Endothelial cell of umbilical vein (primary cell): ENCODE results near the gene COPB1. TPM values are rescaled to one million over a fixed set of nuclear protein-coding genes. Genes with fewer than 3 reads are reported as not detected.
A peak's percentile ranks its signal among the peaks of the same experiment; 100 is the strongest.

Source experiments
- BruUV-seq: library from RNA; stranded (reverse); fragments of 400-500 nt; replicated peaks from 2 replicates; lab custom pipeline; 2021; lab: Mats Ljungman, UMichigan
- CTCF ChIA-PET: fragments of 300-600, 350-600 bp; sonication (Branson Sonifier 250); formaldehyde crosslinking; loops from one replicate; lab custom pipeline; 2021; ENCODE audit warnings: antibody characterized with exemption, inconsistent platforms; lab: Charles Lee
- POLR2A ChIA-PET: fragments of 300-600, 350-600 bp; sonication (Branson Sonifier 250); formaldehyde crosslinking; loops from one replicate; lab custom pipeline; 2021; ENCODE audit warnings: antibody characterized with exemption, inconsistent platforms; lab: Charles Lee
- DNase-seq: peaks from one replicate; pipeline ENCODE4 v3.0.0-alpha.2; 2011; ENCODE audit warnings: low read depth, low spot score
- FAIRE-seq: peaks from 2 replicates; lab custom pipeline; 2011; peaks lifted over from hg19 to GRCh38; lab: Jason Lieb, UNC
- H2AFZ ChIP-seq: 2 replicates; pipeline ENCODE4 v1.6.0; 2012; ENCODE audit warnings: low read depth, low read length, control low read depth, inconsistent platforms
- H3K27ac ChIP-seq: 2 replicates; pipeline ENCODE4 v1.5.1; 2011; ENCODE audit warnings: low read depth, mild to moderate bottlenecking, control low read depth, low read length, moderate library complexity; ENCODE audit not compliant: insufficient read depth
- H3K27me3 ChIP-seq, 2 experiments: 2 replicates each; pipeline versions ENCODE4 v1.6.0 to v1.6.1; 2011; ENCODE audit warnings: low read length in 2 of 2, mixed read lengths in 1 of 2; ENCODE audit not compliant: control insufficient read depth in 2 of 2, insufficient read depth in 2 of 2
- H3K36me3 ChIP-seq, 2 experiments: 2 replicates in 1 of 2; 3 replicates in 1 of 2; pipeline ENCODE4 v1.5.1; 2011; ENCODE audit warnings: low read length in 2 of 2, mild to moderate bottlenecking in 1 of 2, moderate library complexity in 1 of 2; ENCODE audit not compliant: control insufficient read depth in 2 of 2, insufficient read depth in 2 of 2; ENCODE audit errors: extremely low read depth in 1 of 2
- H3K4me1 ChIP-seq: 3 replicates; pipeline ENCODE4 v1.5.1; 2011; ENCODE audit warnings: mild to moderate bottlenecking, low read length; ENCODE audit not compliant: control insufficient read depth, insufficient read depth; ENCODE audit errors: extremely low read depth
- H3K4me2 ChIP-seq: 2 replicates; pipeline ENCODE4 v1.6.1; 2011; ENCODE audit warnings: low read length, control low read depth, mixed read lengths; ENCODE audit not compliant: insufficient read depth
- H3K4me3 ChIP-seq, 3 experiments: fragments of 200-600 bp in 1 of 3; sonication (generic), shearing (Covaris generic) in 1 of 3; replicated peaks in 1 of 3; 2 replicates each; pipeline ENCODE4 v1.5.1; 2011 to 2016; ENCODE audit warnings: control low read depth in 3 of 3, low read length in 3 of 3, mild to moderate bottlenecking in 2 of 3, inconsistent platforms in 1 of 3, low read depth in 1 of 3, moderate library complexity in 1 of 3; ENCODE audit not compliant: insufficient read depth in 1 of 3
- H3K79me2 ChIP-seq: 2 replicates; pipeline ENCODE4 v1.6.0; 2012; ENCODE audit warnings: low read length, inconsistent platforms; ENCODE audit not compliant: control insufficient read depth, insufficient read depth
- H3K9ac ChIP-seq: replicated peaks from 2 replicates; pipeline ENCODE3; 2011; ENCODE audit warnings: low read length, control low read depth; ENCODE audit not compliant: insufficient read depth; ENCODE audit errors: extremely low read depth
- H3K9me1 ChIP-seq: replicated peaks from 3 replicates; pipeline ENCODE4 v1.6.0; 2011; ENCODE audit warnings: mild to moderate bottlenecking, low read length; ENCODE audit not compliant: control insufficient read depth, insufficient read depth; ENCODE audit errors: extremely low read depth
- H3K9me3 ChIP-seq: replicated peaks from 2 replicates; pipeline ENCODE4 v1.5.1; 2012; ENCODE audit warnings: low read length, inconsistent platforms; ENCODE audit not compliant: control insufficient read depth, insufficient read depth
- H4K20me1 ChIP-seq: replicated peaks from 2 replicates; pipeline ENCODE3; 2011; ENCODE audit warnings: mild to moderate bottlenecking, low read length; ENCODE audit not compliant: control insufficient read depth, insufficient read depth; ENCODE audit errors: extremely low read depth
- EZH2 ChIP-seq: IDR thresholded peaks from 2 replicates; pipeline ENCODE4 v1.6.1; 2012; ENCODE audit warnings: borderline replicate concordance, low read depth, mild to moderate bottlenecking, moderate library complexity, low read length, inconsistent platforms; ENCODE audit not compliant: severe bottlenecking
- FOS ChIP-seq: IDR thresholded peaks from 2 replicates; pipeline ENCODE4 v1.6.1; 2011; ENCODE audit warnings: mild to moderate bottlenecking, low read length, moderate library complexity, borderline replicate concordance; ENCODE audit not compliant: insufficient read depth
- GATA2 ChIP-seq: IDR thresholded peaks from 2 replicates; pipeline ENCODE4 v1.7.0; 2011; ENCODE audit warnings: low read depth, mild to moderate bottlenecking, moderate library complexity, mixed read lengths, low read length; ENCODE audit not compliant: insufficient read length, insufficient read depth
- JUN ChIP-seq: IDR thresholded peaks from 2 replicates; pipeline ENCODE4 v1.6.1; 2011; ENCODE audit warnings: borderline replicate concordance, low read depth; ENCODE audit not compliant: insufficient read length, insufficient read depth
- MYC ChIP-seq: IDR thresholded peaks from one replicate; pipeline ENCODE4 v1.6.1; 2011; ENCODE audit warnings: mild to moderate bottlenecking, low read depth, low read length
- POLR2A ChIP-seq: IDR thresholded peaks from 2 replicates; pipeline ENCODE4 v1.6.1; 2012; ENCODE audit warnings: low read depth, mild to moderate bottlenecking, control low read depth, low read length
- POLR2AphosphoS5 ChIP-seq: IDR thresholded peaks from 2 replicates; pipeline ENCODE4 v1.6.1; 2012; ENCODE audit warnings: low read depth, mild to moderate bottlenecking, control low read depth, low read length, moderate library complexity; ENCODE audit not compliant: insufficient read depth
- dilution Hi-C: fragments of 300-500 bp; cut with MboI; formaldehyde crosslinking; loops from one replicate; pipeline ENCODE4 v1.15.0; 2019; ENCODE audit warnings: low sequenced_read_pairs; ENCODE audit not compliant: extremely low pct_ligation_motif_present
- intact Hi-C: fragments of 100-400 bp; cut with micrococcal nuclease; formaldehyde crosslinking; loops from one replicate; pipeline ENCODE4 v1.10.0; 2022
- polyA plus RNA-seq, 4 experiments: library from polyadenylated mRNA; depleted of rRNA in 3 of 4; stranded (reverse) in 3 of 4; unstranded in 1 of 4; fragments of >200 nt; gene quantifications; 2 replicates each; pipeline versions ENCODE4 v1.2.1 to v1.2.3, GENCODE V29; 2011 to 2012; ENCODE audit warnings: missing spikeins in 1 of 4
- total RNA-seq: library from RNA; stranded (reverse); gene quantifications from 2 replicates; pipeline ENCODE4 v1.2.3, GENCODE V29; 2021
- TF ChIP-seq, protein P1 (sequence below), 2 donors: IDR thresholded peaks; 1 replicate in 1 of 2; 2 replicates in 1 of 2; pipeline ENCODE4 v1.5.1; 2011; ENCODE audit warnings: low read length in 2 of 2, mild to moderate bottlenecking in 2 of 2, moderate library complexity in 2 of 2, control low read depth in 1 of 2, inconsistent platforms in 1 of 2, low read depth in 1 of 2; ENCODE audit not compliant: insufficient read depth in 1 of 2; ENCODE audit errors: extremely low read depth in 1 of 2
- TF ChIP-seq, protein P2 (sequence below): IDR thresholded peaks from 2 replicates; pipeline ENCODE4 v1.6.1; 2011; ENCODE audit not compliant: insufficient read depth, insufficient read length

COPB1 gene
- total and polyA plus RNA-seq, 2 donors (not counting 3 experiments of a cell fraction or from before 2014, with no cell fraction given), result 61.1 to 145 TPM

DNA sequence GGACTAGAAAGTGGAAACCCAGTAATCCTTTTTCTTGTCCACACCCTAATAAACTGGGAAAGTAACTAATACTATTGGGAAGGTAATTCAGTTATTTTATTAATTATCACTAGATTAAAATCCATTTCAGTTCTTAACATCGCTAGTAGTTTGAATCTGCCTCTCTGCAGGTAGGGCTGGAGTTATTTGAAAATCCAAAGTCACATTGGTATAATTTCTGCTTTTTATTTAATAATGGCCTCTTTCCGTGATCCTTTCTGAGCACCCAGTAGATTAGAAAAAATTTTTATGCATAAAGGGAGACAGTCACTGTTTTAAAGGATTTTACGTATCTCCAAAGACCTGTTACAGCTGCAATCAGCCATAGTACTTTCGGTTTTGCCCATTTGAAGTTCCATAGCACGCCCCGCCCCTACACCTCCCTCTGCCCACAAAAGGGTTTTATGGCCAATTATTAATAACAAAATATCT is 605 bp upstream of the COPB1 start:
- dilution Hi-C loops, result no loop called here

More for the DNA sequence above, 605 bp upstream of the COPB1 start:
- Histone ChIP-seq H3K4me2 (peak overlapping the region; percentile 100), H3K27ac (peak overlapping the region; percentile 82), H3K4me3 (peak overlapping the region; percentile 62 to 95 (median 90)), H2AFZ (peak overlapping the region; percentile 96), H3K27me3 (no peaks in the 10 kb centered on the region), H3K4me1 (peaks cover 20% of the 10 kb centered on the region), H3K9me3 (no peaks in the 10 kb centered on the region), H3K9me1 (no peaks in the 10 kb centered on the region), H3K36me3 (peaks cover 3 to 22% of the 10 kb centered on the region in 2 experiments), H4K20me1 (peaks cover 2% of the 10 kb centered on the region), H3K9ac (peak overlapping the region; percentile 77), H3K79me2 (peaks cover 39% of the 10 kb centered on the region)
- CTCF ChIA-PET, result interaction anchor here (0.9 to 1.2 kb wide), 3 partner anchors 20 to 407 kb away, joined by 3 read pairs; no protein-coding TSS in a partner anchor
- BruUV-seq, result no TSS peak
- FAIRE-seq, result no peak
- TF ChIP-seq FOS (no peak), POLR2A (no peak), POLR2AphosphoS5 (no peak), JUN (no peak), EZH2 (no peak), MYC (no peak), GATA2 (no peak)
- TF ChIP-seq, protein P1, sequence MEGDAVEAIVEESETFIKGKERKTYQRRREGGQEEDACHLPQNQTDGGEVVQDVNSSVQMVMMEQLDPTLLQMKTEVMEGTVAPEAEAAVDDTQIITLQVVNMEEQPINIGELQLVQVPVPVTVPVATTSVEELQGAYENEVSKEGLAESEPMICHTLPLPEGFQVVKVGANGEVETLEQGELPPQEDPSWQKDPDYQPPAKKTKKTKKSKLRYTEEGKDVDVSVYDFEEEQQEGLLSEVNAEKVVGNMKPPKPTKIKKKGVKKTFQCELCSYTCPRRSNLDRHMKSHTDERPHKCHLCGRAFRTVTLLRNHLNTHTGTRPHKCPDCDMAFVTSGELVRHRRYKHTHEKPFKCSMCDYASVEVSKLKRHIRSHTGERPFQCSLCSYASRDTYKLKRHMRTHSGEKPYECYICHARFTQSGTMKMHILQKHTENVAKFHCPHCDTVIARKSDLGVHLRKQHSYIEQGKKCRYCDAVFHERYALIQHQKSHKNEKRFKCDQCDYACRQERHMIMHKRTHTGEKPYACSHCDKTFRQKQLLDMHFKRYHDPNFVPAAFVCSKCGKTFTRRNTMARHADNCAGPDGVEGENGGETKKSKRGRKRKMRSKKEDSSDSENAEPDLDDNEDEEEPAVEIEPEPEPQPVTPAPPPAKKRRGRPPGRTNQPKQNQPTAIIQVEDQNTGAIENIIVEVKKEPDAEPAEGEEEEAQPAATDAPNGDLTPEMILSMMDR (IDR thresholded peaks at IDR 0.05; ENCODE audit: extremely low read depth in 1 of 2, insufficient read depth in 1 of 2, low read depth in 1 of 2, low read length in 2 of 2), result no peak
- TF ChIP-seq, protein P2, sequence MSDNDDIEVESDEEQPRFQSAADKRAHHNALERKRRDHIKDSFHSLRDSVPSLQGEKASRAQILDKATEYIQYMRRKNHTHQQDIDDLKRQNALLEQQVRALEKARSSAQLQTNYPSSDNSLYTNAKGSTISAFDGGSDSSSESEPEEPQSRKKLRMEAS, result no peak
- intact Hi-C loops, result no loop called here
- POLR2A ChIA-PET, result no interaction called here
- DNase-seq, result peak; percentile 78
